GM12801 (cell line): ENCODE results near the gene PPP1R13B.

ENCODE experiments used
- TF ChIP-seq, protein P1 (sequence below): IDR thresholded peaks from one replicate; pipeline ENCODE4 v1.5.1; 2011; ENCODE audit warnings: control low read depth; ENCODE audit not compliant: insufficient read length; ENCODE audit errors: extremely low read depth

PPP1R13B gene

GRCh38 chr14:103697603-103698379 is 149.6 kb downstream of the PPP1R13B start:
- TF ChIP-seq, protein P1, sequence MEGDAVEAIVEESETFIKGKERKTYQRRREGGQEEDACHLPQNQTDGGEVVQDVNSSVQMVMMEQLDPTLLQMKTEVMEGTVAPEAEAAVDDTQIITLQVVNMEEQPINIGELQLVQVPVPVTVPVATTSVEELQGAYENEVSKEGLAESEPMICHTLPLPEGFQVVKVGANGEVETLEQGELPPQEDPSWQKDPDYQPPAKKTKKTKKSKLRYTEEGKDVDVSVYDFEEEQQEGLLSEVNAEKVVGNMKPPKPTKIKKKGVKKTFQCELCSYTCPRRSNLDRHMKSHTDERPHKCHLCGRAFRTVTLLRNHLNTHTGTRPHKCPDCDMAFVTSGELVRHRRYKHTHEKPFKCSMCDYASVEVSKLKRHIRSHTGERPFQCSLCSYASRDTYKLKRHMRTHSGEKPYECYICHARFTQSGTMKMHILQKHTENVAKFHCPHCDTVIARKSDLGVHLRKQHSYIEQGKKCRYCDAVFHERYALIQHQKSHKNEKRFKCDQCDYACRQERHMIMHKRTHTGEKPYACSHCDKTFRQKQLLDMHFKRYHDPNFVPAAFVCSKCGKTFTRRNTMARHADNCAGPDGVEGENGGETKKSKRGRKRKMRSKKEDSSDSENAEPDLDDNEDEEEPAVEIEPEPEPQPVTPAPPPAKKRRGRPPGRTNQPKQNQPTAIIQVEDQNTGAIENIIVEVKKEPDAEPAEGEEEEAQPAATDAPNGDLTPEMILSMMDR: no peak

DNA sequence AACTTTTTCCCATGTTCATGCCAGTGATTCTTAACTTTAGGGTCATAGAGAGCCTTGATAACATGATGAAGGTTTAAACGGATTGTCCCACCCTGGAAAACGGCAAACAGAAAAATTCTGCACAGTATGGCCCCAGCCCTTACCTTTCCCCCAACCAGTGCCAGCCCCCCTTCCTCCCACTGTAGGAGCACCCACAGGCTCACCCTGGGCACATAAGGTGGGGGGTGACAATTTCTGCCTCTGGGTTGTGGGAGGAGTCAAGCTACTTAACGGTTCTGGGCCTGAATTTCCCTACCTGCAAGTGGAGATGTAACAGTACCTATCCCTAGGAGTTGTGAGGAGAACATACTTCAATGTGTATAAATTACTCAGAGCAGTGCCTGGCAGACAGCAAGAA is 150.2 kb downstream of the PPP1R13B start:
- TF ChIP-seq, protein P1: no peak

GRCh38 chr14:103696466-103697071 is 150.8 kb downstream of the PPP1R13B start:
- TF ChIP-seq, protein P1: no peak

DNA sequence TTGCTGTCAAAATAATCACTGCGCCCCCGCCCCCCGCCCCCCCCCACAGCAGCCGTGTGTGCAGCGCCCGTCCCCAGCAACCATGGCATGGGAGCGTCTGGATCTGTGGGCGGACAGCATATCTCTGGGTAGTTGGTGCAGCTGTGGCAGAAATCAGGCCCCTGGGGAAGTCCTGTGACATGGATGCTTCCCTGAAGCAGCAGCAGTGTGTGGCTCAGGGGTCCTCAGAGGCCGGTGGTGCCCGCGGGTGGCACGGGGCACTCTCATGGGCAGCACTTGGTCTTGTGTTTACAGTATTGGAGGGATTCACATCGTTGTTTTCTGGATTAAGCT is 151.3 kb downstream of the PPP1R13B start:
- TF ChIP-seq, protein P1: no peak

- TF ChIP-seq, protein P1: no peak
Measured at GRCh38 chr14:103695296-103696069, 151.9 kb downstream of the PPP1R13B start.

DNA sequence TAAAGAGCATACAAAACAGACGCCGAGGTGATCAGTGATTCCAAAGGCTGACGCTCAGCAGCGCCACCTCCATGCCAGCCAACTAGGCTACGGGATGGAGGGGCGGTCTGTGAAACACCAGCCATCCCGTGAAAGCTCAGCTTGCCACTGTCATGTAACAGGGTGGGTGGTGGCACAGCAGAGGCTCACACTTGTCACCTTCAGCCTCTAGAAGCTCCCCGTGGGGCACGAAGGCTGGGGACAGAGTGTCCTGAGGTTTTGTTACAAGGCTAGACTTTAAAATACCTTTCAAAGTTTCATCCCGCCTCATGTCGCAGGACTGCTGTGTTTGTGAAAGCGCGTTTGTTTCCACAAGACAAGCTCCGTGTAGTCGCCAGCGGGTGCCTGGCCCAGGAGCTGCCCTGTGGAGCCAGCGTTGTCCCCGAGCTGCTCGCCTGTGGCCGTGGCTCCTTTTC is 152.8 kb downstream of the PPP1R13B start:
- TF ChIP-seq, protein P1: no peak

DNA sequence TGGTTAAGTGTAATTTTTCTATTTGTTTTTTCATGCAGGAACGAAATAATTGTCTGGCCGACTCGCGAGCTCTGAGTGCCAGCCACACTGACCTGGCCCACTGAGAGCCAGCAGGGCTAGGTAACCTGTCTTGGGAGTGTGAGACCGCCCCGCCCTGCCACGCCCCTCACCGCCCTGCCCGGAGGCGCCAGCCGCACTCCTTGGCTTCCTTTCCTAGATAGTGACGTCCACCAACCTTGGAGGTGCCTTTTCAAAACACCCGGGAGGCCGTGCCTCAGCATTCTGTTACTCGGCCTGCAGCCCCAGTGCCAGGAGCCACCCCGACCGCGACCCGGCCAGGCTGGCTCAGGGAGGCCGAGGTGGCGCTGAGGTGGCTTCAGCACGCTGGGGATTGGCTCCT is 153.9 kb downstream of the PPP1R13B start:
- TF ChIP-seq, protein P1: no peak
